Heart right ventricle (tissue), 16 donors: ENCODE measurements around the gene BCL10. TPM values are rescaled to one million over a fixed set of nuclear protein-coding genes. Genes with fewer than 3 reads are reported as not detected.

Experiments
- ATAC-seq, 8 donors: fragments of 200-7000 bp; cut with Tn5 transposase; one replicate each; pipeline ENCODE4 v1.9.1; 2020; ENCODE audit warnings: mild to moderate bottlenecking in 8 of 8, moderate library complexity in 8 of 8, moderate number of reproducible peaks in 1 of 8
- DNase-seq, 2 donors: peaks; one replicate each; pipeline ENCODE4 v3.0.0-alpha.2; 2020
- H3K27ac ChIP-seq, 10 donors: fragments of 200-600 bp; sonication (generic) in 2 of 10; one replicate each; pipeline versions ENCODE4 v1.5.0 to v1.8.0; 2020 to 2022; ENCODE audit warnings: mild to moderate bottlenecking in 3 of 10
- H3K27me3 ChIP-seq, 7 donors: fragments of 200-600 bp; one replicate each; pipeline ENCODE4 v1.8.0; 2021 to 2022; ENCODE audit warnings: mild to moderate bottlenecking in 2 of 7
- H3K36me3 ChIP-seq, 9 donors: fragments of 200-600 bp; sonication (generic) in 1 of 9; one replicate each; pipeline versions ENCODE4 v1.5.0 to v1.8.0; 2020 to 2022; ENCODE audit warnings: mild to moderate bottlenecking in 2 of 9
- H3K4me1 ChIP-seq, 9 donors: fragments of 200-600 bp; sonication (generic) in 1 of 9; one replicate each; pipeline versions ENCODE4 v1.5.0 to v1.8.0; 2020 to 2022; ENCODE audit warnings: mild to moderate bottlenecking in 4 of 9
- H3K4me3 ChIP-seq, 10 donors: fragments of 200-600 bp; sonication (generic) in 2 of 10; one replicate each; pipeline versions ENCODE4 v1.5.0 to v1.8.0; 2020 to 2022; ENCODE audit warnings: mild to moderate bottlenecking in 7 of 10, moderate library complexity in 2 of 10
- H3K9me3 ChIP-seq, 11 donors: fragments of 200-600 bp in 10 of 11; sonication (generic) in 2 of 11; one replicate each; pipeline versions ENCODE4 v1.5.0 to v1.8.0; 2013 to 2022; ENCODE audit warnings: mild to moderate bottlenecking in 2 of 11, control low read depth in 1 of 11, moderate library complexity in 1 of 11
- CTCF ChIP-seq, 9 donors: fragments of 200-600 bp; sonication (generic) in 2 of 9; IDR thresholded peaks; one replicate each; pipeline versions ENCODE4 v1.5.0 to v1.8.0; 2021 to 2022; ENCODE audit warnings: antibody characterized with exemption in 9 of 9, mild to moderate bottlenecking in 5 of 9, moderate library complexity in 1 of 9
- WGBS, 2 donors: extraction: QIAGEN DNeasy Blood & Tissue Kit; methylation state at CpG; one replicate each; pipeline ENCODE4 v1.1.7; 2013; ENCODE audit warnings: inconsistent platforms in 1 of 2; 5-methylcytosine and 5-hydroxymethylcytosine counted together
- intact Hi-C, 10 donors: fragments of 100-400 bp; cut with DNase I; formaldehyde crosslinking; loops; one replicate each; pipeline versions ENCODE4 v1.11.1 to v1.14.2; 2022
- polyA plus RNA-seq, 2 donors: library from polyadenylated mRNA; stranded (reverse); fragments of 200-250 nt; gene quantifications; one replicate each; pipeline ENCODE4 v1.2.3, GENCODE V29; 2013
- total RNA-seq, 10 donors: library from RNA; stranded (reverse); fragmentation: NEBNext Ultra II Directional in 3 of 10; extraction: Animal tissue kit (Norgen Biotek cat#: 25700) in 3 of 10; gene quantifications; one replicate each; pipeline versions ENCODE4 v1.2.1 to v1.2.4, GENCODE V29; 2021 to 2023
- donor health status: Arrhythmogenic right ventricular cardiomyopathy.
- donor health status: ischemic (EF 13 %, LVEDD 7.1; RV severe dilation, severe dysfunction).
- donor health status: healthy with polysubstance abuse.
- donor health status: DM: no; HTN: yes; CAD: no.
- donor health status: DM: no; HTN: no; CAD: no.
- donor health status: ischemic (EF 25% LVEDD 6.9; RV normal size, moderate dysfunction).
- donor health status: ischemic (EF 25% LVEDD 5.7; RV mildly dilated, moderate dysfunction).
- donor health status: healthy.
- donor health status: DM: yes; HTN: yes; CAD: no.
- donor health status: Ischemic cardiomyopathy.
- donor health status: ischemic (EF 35%, LVEDD 5.7; RV mildly dilated, moderate dysfunction).
- donor health status: nonischemic (EF 11% LVEDD 7.7; RV severe dilation, severe dysfunction).
- donor health status: DM: yes; HTN: yes; CAD: no.
- donor health status: PGD.
- donor health status: ischemic (EF 29% LVEDD 5.4; RV normal size, mild dysfunction).
- donor health status: nonischemic (EF 23%, LVEDD 6.1; RV moderate dilation, normal function).

BCL10 gene
- total and polyA plus RNA-seq, 12 donors, result 4.1 to 15.3 (median 8.9) TPM

- H3K4me1 ChIP-seq, result peaks cover 0 to 37% (median 17%) of the 10 kb centered on the region in 9 donors
- ATAC-seq (no peak), DNase-seq (no peak)
- TF ChIP-seq CTCF (IDR thresholded peaks at IDR 0.05), result no peak
- WGBS, 2 donors, result 87 to 95% methylated on average over 7 of the region's 7 CpGs
- no peaks in the 10 kb centered on the region for H3K9me3 ChIP-seq
- peak overlapping the region in 1 of 10 donors; percentile 22 for H3K27ac ChIP-seq
- no peaks in the 10 kb centered on the region for H3K36me3 ChIP-seq
- no peak overlapping the region for H3K4me3 ChIP-seq
- intact Hi-C loops, result no loop called here
- no peaks in the 10 kb centered on the region for H3K27me3 ChIP-seq
These were observed 45.0 kb upstream of the BCL10 start for GRCh38 chr1:85321237-85321964.

- H3K4me3 ChIP-seq, result no peak overlapping the region
- DNase-seq (no peak), ATAC-seq (no peak)
- intact Hi-C loops, result no loop called here
- TF ChIP-seq CTCF (IDR thresholded peaks at IDR 0.05), result no peak
- no peaks in the 10 kb centered on the region for H3K27me3 ChIP-seq
- WGBS, 2 donors, result 73 to 76% methylated on average over 2 of the region's 2 CpGs
- H3K4me1 ChIP-seq, result peaks cover 0 to 44% (median 19%) of the 10 kb centered on the region in 9 donors
- H3K36me3 ChIP-seq, result no peaks in the 10 kb centered on the region
- peak overlapping the region in 3 of 10 donors; percentile 48 to 70 (median 56) for H3K27ac ChIP-seq
- no peaks in the 10 kb centered on the region for H3K9me3 ChIP-seq
These were observed 44.1 kb upstream of the BCL10 start for GRCh38 chr1:85320371-85321131.

GRCh38 chr1:85319931-85320330 is 43.5 kb upstream of the BCL10 start:
- ATAC-seq (no peak), DNase-seq (no peak)
- intact Hi-C loops, result loop anchor here in 1 of 10 donors (10.0 kb wide), 1 partner anchor 145 kb away; the partner anchor contains the start of gene DDAH1
- Histone ChIP-seq H3K36me3 (no peaks in the 10 kb centered on the region), H3K27me3 (no peaks in the 10 kb centered on the region), H3K9me3 (no peaks in the 10 kb centered on the region), H3K27ac (peak overlapping the region in 3 of 10 donors; percentile 48 to 70 (median 56)), H3K4me3 (no peak overlapping the region), H3K4me1 (peaks cover 0 to 50% (median 23%) of the 10 kb centered on the region in 9 donors)
- WGBS, 2 donors, result 63 to 76% methylated on average over 4 of the region's 4 CpGs
- no peak for TF ChIP-seq CTCF (IDR thresholded peaks at IDR 0.05)

GRCh38 chr1:85319491-85319890 is 43.1 kb upstream of the BCL10 start:
- H3K36me3 ChIP-seq, result no peaks in the 10 kb centered on the region
- ATAC-seq, result no peak
- TF ChIP-seq CTCF (IDR thresholded peaks at IDR 0.05), result no peak
- no peak overlapping the region for H3K4me3 ChIP-seq
- DNase-seq, result no peak
- H3K27ac ChIP-seq, result peak overlapping the region in 2 of 10 donors; percentile 48 to 56
- WGBS, 2 donors, result 82 to 83% methylated on average over 3 of the region's 3 CpGs
- intact Hi-C loops, result loop anchor here in 1 of 10 donors (10.0 kb wide), 1 partner anchor 145 kb away; the partner anchor contains the start of gene DDAH1
- H3K27me3 ChIP-seq, result no peaks in the 10 kb centered on the region
- H3K9me3 ChIP-seq, result no peaks in the 10 kb centered on the region
- peaks cover 0 to 50% (median 28%) of the 10 kb centered on the region in 9 donors for H3K4me1 ChIP-seq
